ENCODE data around the gene PEPD.
A peak's percentile ranks its signal among the peaks of the same experiment; 100 is the strongest.

Gene PEPD

GRCh38 chr19:33403221-33403972 lies 118.2 kb downstream of the PEPD start:
- no peak for DNase-seq

GRCh38 chr19:33402421-33403220 lies 119.0 kb downstream of the PEPD start:
- no peak for DNase-seq

- no peak for DNase-seq
Observed at GRCh38 chr19:33401683-33402420, 119.7 kb downstream of the PEPD start.

GRCh38 chr19:33400856-33401682 lies 120.5 kb downstream of the PEPD start:
- DNase-seq = peak; percentile 26

GRCh38 chr19:33399745-33400681 lies 121.6 kb downstream of the PEPD start:
- DNase-seq = peak; percentile 31

- DNase-seq = no peak
Observed at GRCh38 chr19:33399081-33399744, 122.4 kb downstream of the PEPD start.

GRCh38 chr19:33398361-33399060 lies 123.1 kb downstream of the PEPD start:
- no peak for DNase-seq

- DNase-seq = peak; percentile 96
Observed at GRCh38 chr19:33397536-33398360, 123.8 kb downstream of the PEPD start.

- no peak for DNase-seq
Observed at GRCh38 chr19:33396701-33397535, 124.7 kb downstream of the PEPD start.

- DNase-seq = no peak
Observed at GRCh38 chr19:33395561-33396550, 125.7 kb downstream of the PEPD start.

- no peak for DNase-seq
Observed at GRCh38 chr19:33394723-33395560, 126.6 kb downstream of the PEPD start.

GRCh38 chr19:33394006-33394722 lies 127.4 kb downstream of the PEPD start:
- DNase-seq = no peak

- peak; percentile 43 for DNase-seq
Observed at GRCh38 chr19:33393286-33394005, 128.1 kb downstream of the PEPD start.
